Measurements from ENCODE around the gene SCNN1A. TPM values are rescaled to one million over a fixed set of nuclear protein-coding genes. Genes with fewer than 3 reads are reported as not detected.

The SCNN1A gene
- total and polyA plus RNA-seq, 2 donors (not counting 1 experiment from before 2014, with no cell fraction given), result 0.20 TPM; not detected in 1

DNA sequence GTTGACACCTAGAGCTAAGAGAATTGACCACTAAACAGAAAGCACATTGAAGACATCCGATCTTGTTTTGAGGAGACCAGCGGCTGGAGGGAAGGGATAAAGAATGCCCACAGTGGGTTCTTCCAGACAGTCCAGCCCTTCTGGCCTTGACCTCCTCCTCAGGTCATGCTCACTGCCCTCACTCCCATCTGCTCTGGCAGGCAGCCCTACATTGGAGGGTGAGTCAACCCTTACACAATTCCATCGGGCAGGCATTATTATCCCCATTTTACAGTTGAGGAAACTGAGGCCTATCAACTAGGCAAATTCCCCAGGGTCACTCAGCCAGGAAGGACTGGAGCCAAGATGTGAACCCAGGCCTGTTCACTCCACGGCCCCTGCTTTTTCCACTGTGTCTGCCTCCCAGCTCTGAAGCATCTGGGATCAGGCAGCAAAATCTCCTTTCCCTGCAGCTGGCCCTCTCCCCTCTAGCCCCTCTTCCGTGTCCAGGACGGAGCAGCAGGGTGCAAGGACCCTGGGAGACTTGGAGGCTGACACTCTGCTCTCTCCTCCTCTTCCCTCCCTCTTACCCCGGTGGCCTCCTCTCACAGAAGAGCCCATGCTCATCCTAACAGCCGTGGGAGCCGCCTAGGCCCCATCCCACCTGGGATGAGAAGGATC, 5.3 kb downstream of the SCNN1A start:
- Histone ChIP-seq H3K27me3 (replicated peaks in 1 of 4; ENCODE audit: control extremely low read depth in 1 of 4, control insufficient read depth in 3 of 4, insufficient read depth in 4 of 4, low read length in 3 of 4) (peaks cover 0 to 21% (median 5%) of the 10 kb centered on the region in 4 experiments), H3K9ac (ENCODE audit: low read length) (no peak overlapping the region), H3K27ac (ENCODE audit: low read length in 2 of 2) (no peak overlapping the region), H3K36me3 (replicated peaks in 1 of 2; ENCODE audit: control extremely low read depth in 1 of 2, control insufficient read depth in 1 of 2, extremely low read depth in 1 of 2, insufficient read depth in 2 of 2, low read length in 1 of 2) (no peaks in the 10 kb centered on the region), H4K20me1 (ENCODE audit: control insufficient read depth, insufficient read depth, low read length, poor library complexity, severe bottlenecking) (no peaks in the 10 kb centered on the region), H3K4me2 (replicated peaks; ENCODE audit: low read depth, low read length, poor library complexity, severe bottlenecking) (no peak overlapping the region), H3K4me1 (ENCODE audit: control insufficient read depth in 2 of 2, insufficient read depth in 2 of 2, low read length in 2 of 2) (peaks cover 6 to 8% of the 10 kb centered on the region in 2 donors), H3K9me3 (ENCODE audit: control extremely low read depth in 1 of 3, control insufficient read depth in 2 of 3, insufficient read depth in 1 of 3, low read length in 2 of 3) (peaks cover 0 to 3% (median 0%) of the 10 kb centered on the region in 3 donors), H3K4me3 (ENCODE audit: control extremely low read depth in 1 of 5, extremely low read depth in 1 of 5, insufficient read depth in 1 of 5, low read depth in 2 of 5, low read length in 4 of 5) (no peak overlapping the region), H2AFZ (ENCODE audit: insufficient read depth, low read depth, low read length, poor library complexity, severe bottlenecking) (no peak overlapping the region), H3K79me2 (ENCODE audit: control insufficient read depth, insufficient read depth, low read length) (no peaks in the 10 kb centered on the region)
- ChIA-PET CTCF (no interaction called here), POLR2A (no interaction called here)
- H3K27me3 Mint-ChIP-seq, result peaks cover 35% of the 10 kb centered on the region
- ATAC-seq (ENCODE audit: low read depth), result no peak
- 88% methylated on average over 5 of the region's 9 CpGs for WGBS (ENCODE audit: insufficient coverage)
- TF ChIP-seq EZH2 (IDR thresholded peaks at IDR 0.05; ENCODE audit: borderline replicate concordance, insufficient read depth, low read depth, low read length, poor library complexity, severe bottlenecking), result no peak
- TF ChIP-seq, protein P1, sequence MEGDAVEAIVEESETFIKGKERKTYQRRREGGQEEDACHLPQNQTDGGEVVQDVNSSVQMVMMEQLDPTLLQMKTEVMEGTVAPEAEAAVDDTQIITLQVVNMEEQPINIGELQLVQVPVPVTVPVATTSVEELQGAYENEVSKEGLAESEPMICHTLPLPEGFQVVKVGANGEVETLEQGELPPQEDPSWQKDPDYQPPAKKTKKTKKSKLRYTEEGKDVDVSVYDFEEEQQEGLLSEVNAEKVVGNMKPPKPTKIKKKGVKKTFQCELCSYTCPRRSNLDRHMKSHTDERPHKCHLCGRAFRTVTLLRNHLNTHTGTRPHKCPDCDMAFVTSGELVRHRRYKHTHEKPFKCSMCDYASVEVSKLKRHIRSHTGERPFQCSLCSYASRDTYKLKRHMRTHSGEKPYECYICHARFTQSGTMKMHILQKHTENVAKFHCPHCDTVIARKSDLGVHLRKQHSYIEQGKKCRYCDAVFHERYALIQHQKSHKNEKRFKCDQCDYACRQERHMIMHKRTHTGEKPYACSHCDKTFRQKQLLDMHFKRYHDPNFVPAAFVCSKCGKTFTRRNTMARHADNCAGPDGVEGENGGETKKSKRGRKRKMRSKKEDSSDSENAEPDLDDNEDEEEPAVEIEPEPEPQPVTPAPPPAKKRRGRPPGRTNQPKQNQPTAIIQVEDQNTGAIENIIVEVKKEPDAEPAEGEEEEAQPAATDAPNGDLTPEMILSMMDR (IDR thresholded peaks at IDR 0.05), result no peak
- peaks cover 8% of the 10 kb centered on the region for H3K4me1 Mint-ChIP-seq
- H3K9me3 Mint-ChIP-seq (ENCODE audit: insufficient read depth), result no peaks in the 10 kb centered on the region
- no peak overlapping the region for H3K4me3 Mint-ChIP-seq
- H3K27ac Mint-ChIP-seq, result no peak overlapping the region
- intact Hi-C loops (cut with micrococcal nuclease), result no loop called here
- DNase-seq, result no peak

DNA sequence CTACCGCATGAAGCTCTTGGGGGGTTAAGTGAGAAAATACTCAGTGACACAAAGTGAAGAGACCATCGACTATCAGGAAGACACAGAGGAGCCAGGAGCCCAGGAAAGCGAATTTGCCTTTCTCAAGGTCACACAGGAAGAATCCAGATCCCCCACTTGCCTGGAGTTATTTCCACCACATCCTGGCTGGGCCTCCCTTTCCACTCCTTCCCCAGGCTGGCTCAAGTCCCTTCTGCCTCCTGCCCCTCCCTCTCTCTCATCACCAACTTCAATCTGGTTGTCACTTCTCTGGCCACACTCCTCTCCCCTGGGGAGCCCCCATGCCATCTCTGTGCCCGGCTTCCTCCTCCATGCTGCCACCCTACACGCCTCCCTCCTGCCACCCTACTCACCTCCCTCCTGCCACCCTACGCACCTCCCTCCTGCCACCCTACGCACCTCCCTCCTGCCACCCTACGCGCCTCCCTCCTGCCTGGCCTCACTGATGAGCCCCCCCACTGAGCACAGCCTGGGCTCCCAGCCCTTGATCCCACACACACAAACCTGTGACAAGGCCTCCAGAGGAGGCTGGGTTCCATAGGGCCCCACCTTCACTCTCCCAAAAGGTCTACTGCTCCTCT, 6.3 kb downstream of the SCNN1A start:
- DNase-seq (no peak), ATAC-seq (ENCODE audit: low read depth) (no peak)
- H2AFZ ChIP-seq (ENCODE audit: insufficient read depth, low read depth, low read length, poor library complexity, severe bottlenecking), result no peak overlapping the region
- H3K36me3 ChIP-seq (replicated peaks in 1 of 2; ENCODE audit: control extremely low read depth in 1 of 2, control insufficient read depth in 1 of 2, extremely low read depth in 1 of 2, insufficient read depth in 2 of 2, low read length in 1 of 2), result no peaks in the 10 kb centered on the region
- H3K27ac ChIP-seq (ENCODE audit: low read length in 2 of 2), result no peak overlapping the region
- H3K4me3 ChIP-seq (ENCODE audit: control extremely low read depth in 1 of 5, extremely low read depth in 1 of 5, insufficient read depth in 1 of 5, low read depth in 2 of 5, low read length in 4 of 5), result no peak overlapping the region
- Mint-ChIP-seq H3K27ac (no peak overlapping the region), H3K4me3 (no peak overlapping the region), H3K4me1 (peaks cover 10% of the 10 kb centered on the region), H3K9me3 (ENCODE audit: insufficient read depth) (no peaks in the 10 kb centered on the region), H3K27me3 (peaks cover 28% of the 10 kb centered on the region)
- H3K9ac ChIP-seq (ENCODE audit: low read length), result no peak overlapping the region
- H3K27me3 ChIP-seq (replicated peaks in 1 of 4; ENCODE audit: control extremely low read depth in 1 of 4, control insufficient read depth in 3 of 4, insufficient read depth in 4 of 4, low read length in 3 of 4), result peaks cover 0 to 15% (median 4%) of the 10 kb centered on the region in 4 experiments
- TF ChIP-seq EZH2 (IDR thresholded peaks at IDR 0.05; ENCODE audit: borderline replicate concordance, insufficient read depth, low read depth, low read length, poor library complexity, severe bottlenecking), result no peak
- TF ChIP-seq, protein P1 (IDR thresholded peaks at IDR 0.05), result no peak
- 69% methylated on average over 8 of the region's 9 CpGs for WGBS (ENCODE audit: insufficient coverage)
- no peaks in the 10 kb centered on the region for H4K20me1 ChIP-seq (ENCODE audit: control insufficient read depth, insufficient read depth, low read length, poor library complexity, severe bottlenecking)
- H3K4me2 ChIP-seq (replicated peaks; ENCODE audit: low read depth, low read length, poor library complexity, severe bottlenecking), result no peak overlapping the region
- H3K4me1 ChIP-seq (ENCODE audit: control insufficient read depth in 2 of 2, insufficient read depth in 2 of 2, low read length in 2 of 2), result peaks cover 8% of the 10 kb centered on the region in 2 donors
- intact Hi-C loops (cut with micrococcal nuclease), result no loop called here
- POLR2A ChIA-PET, result no interaction called here
- H3K79me2 ChIP-seq (ENCODE audit: control insufficient read depth, insufficient read depth, low read length), result no peaks in the 10 kb centered on the region
- H3K9me3 ChIP-seq (ENCODE audit: control extremely low read depth in 1 of 3, control insufficient read depth in 2 of 3, insufficient read depth in 1 of 3, low read length in 2 of 3), result peaks cover 0 to 3% (median 0%) of the 10 kb centered on the region in 3 donors
- CTCF ChIA-PET, result interaction anchor here (1.6 kb wide), 1 partner anchor 19 kb away, joined by 4 read pairs; no protein-coding TSS in a partner anchor

Data from B cell (primary cell).